ENCODE results near the gene MAPRE3.
A peak's percentile ranks its signal among the peaks of the same experiment; 100 is the strongest.

The MAPRE3 gene

DNA sequence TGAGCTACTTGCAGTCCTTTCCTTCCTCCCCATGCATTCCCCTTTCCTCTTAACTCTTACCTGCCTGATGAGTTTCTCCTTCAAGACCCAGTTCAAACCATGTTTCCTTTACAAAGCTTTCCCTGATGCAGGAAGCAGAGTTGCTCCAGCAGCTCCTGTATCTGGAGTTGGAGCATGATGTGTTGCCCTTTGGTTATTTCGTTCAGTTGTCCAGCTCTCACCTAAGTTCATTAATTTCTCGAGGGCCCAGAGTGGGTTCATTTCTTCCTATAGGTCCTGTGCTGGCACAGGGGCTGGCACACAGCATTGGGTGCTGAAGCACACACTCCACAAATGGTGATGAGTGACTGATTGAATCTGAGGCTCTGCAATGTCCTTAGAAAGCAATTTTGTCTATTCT, 39.3 kb downstream of the MAPRE3 start:
- Histone ChIP-seq H2AFZ (ENCODE audit: low read depth, low read length) (no peak overlapping the region), H3K18ac (ENCODE audit: low read depth in 1 of 2, low read length in 2 of 2) (peak overlapping the region in 1 of 2 experiments; percentile 73), H3K23ac (ENCODE audit: low read length in 2 of 2) (no peak overlapping the region), H3K79me1 (replicated peaks; ENCODE audit: low read length, poor library complexity, severe bottlenecking) (no peaks in the 10 kb centered on the region), H3K9ac (ENCODE audit: low read length) (no peak overlapping the region), H2BK120ac (ENCODE audit: low read depth, low read length) (no peak overlapping the region), H2AK5ac (ENCODE audit: low read length, severe bottlenecking) (peak overlapping the region; percentile 38), H2BK15ac (ENCODE audit: low read depth, poor library complexity, severe bottlenecking) (no peak overlapping the region), H2BK5ac (ENCODE audit: low read depth, low read length, poor library complexity, severe bottlenecking) (no peak overlapping the region), H3K27me3 (ENCODE audit: control insufficient read depth in 1 of 2, insufficient read depth in 1 of 2, low read length in 2 of 2) (peaks cover 0 to 14% of the 10 kb centered on the region in 2 experiments), H4K8ac (ENCODE audit: low read length) (no peak overlapping the region), H2BK12ac (ENCODE audit: low read length in 2 of 2) (peak overlapping the region in 1 of 2 experiments; percentile 46), H3K4me3 (ENCODE audit: insufficient read depth in 1 of 2, low read depth in 1 of 2, low read length in 2 of 2) (no peak overlapping the region), H4K91ac (ENCODE audit: low read length) (no peak overlapping the region), H3K4ac (ENCODE audit: low read depth in 1 of 2, low read length in 2 of 2) (peak overlapping the region in 1 of 2 experiments; percentile 76), H3K36me3 (ENCODE audit: control insufficient read depth in 1 of 2, insufficient read depth in 2 of 2, low read depth in 1 of 2, low read length in 2 of 2) (peaks cover 4% of the 10 kb centered on the region in 2 experiments), H3K9me3 (ENCODE audit: control insufficient read depth, low read length) (no peaks in the 10 kb centered on the region), H3K4me1 (ENCODE audit: control insufficient read depth, insufficient read depth, low read depth, low read length) (peaks cover 3% of the 10 kb centered on the region), H3K27ac (ENCODE audit: low read length, poor library complexity, severe bottlenecking) (no peak overlapping the region), H3K4me2 (ENCODE audit: low read length, poor library complexity, severe bottlenecking) (no peak overlapping the region), H3K14ac (ENCODE audit: low read length in 2 of 2) (no peak overlapping the region)
- 93% methylated on average over 2 of the region's 2 CpGs for WGBS
- no peak for DNase-seq

GRCh38 chr2:27010139-27010538, 39.7 kb downstream of the MAPRE3 start:
- no peak overlapping the region for H2AK5ac ChIP-seq (ENCODE audit: low read length, severe bottlenecking)
- H3K27ac ChIP-seq (ENCODE audit: low read length, poor library complexity, severe bottlenecking): no peak overlapping the region
- no peak overlapping the region for H3K4me3 ChIP-seq (ENCODE audit: insufficient read depth in 1 of 2, low read depth in 1 of 2, low read length in 2 of 2)
- no peak overlapping the region for H4K8ac ChIP-seq (ENCODE audit: low read length)
- H3K4ac ChIP-seq (ENCODE audit: low read depth in 1 of 2, low read length in 2 of 2): no peak overlapping the region
- H2BK5ac ChIP-seq (ENCODE audit: low read depth, low read length, poor library complexity, severe bottlenecking): no peak overlapping the region
- H2BK12ac ChIP-seq (ENCODE audit: low read length in 2 of 2): no peak overlapping the region
- no peaks in the 10 kb centered on the region for H3K9me3 ChIP-seq (ENCODE audit: control insufficient read depth, low read length)
- H3K23ac ChIP-seq (ENCODE audit: low read length in 2 of 2): no peak overlapping the region
- 45% methylated on average over 2 of the region's 3 CpGs for WGBS
- H2BK120ac ChIP-seq (ENCODE audit: low read depth, low read length): no peak overlapping the region
- no peaks in the 10 kb centered on the region for H3K79me1 ChIP-seq (replicated peaks; ENCODE audit: low read length, poor library complexity, severe bottlenecking)
- peaks cover 3% of the 10 kb centered on the region for H3K4me1 ChIP-seq (ENCODE audit: control insufficient read depth, insufficient read depth, low read depth, low read length)
- H2BK15ac ChIP-seq (ENCODE audit: low read depth, poor library complexity, severe bottlenecking): no peak overlapping the region
- H3K36me3 ChIP-seq (ENCODE audit: control insufficient read depth in 1 of 2, insufficient read depth in 2 of 2, low read depth in 1 of 2, low read length in 2 of 2): peaks cover 4% of the 10 kb centered on the region in 2 experiments
- no peak overlapping the region for H4K91ac ChIP-seq (ENCODE audit: low read length)
- H2AFZ ChIP-seq (ENCODE audit: low read depth, low read length): no peak overlapping the region
- no peak overlapping the region for H3K14ac ChIP-seq (ENCODE audit: low read length in 2 of 2)
- H3K18ac ChIP-seq (ENCODE audit: low read depth in 1 of 2, low read length in 2 of 2): no peak overlapping the region
- peak; percentile 25 for DNase-seq
- no peak overlapping the region for H3K9ac ChIP-seq (ENCODE audit: low read length)
- H3K27me3 ChIP-seq (ENCODE audit: control insufficient read depth in 1 of 2, insufficient read depth in 1 of 2, low read length in 2 of 2): peaks cover 0 to 14% of the 10 kb centered on the region in 2 experiments
- H3K4me2 ChIP-seq (ENCODE audit: low read length, poor library complexity, severe bottlenecking): no peak overlapping the region

- Histone ChIP-seq H3K9me3 (ENCODE audit: control insufficient read depth, low read length) (no peaks in the 10 kb centered on the region), H2BK120ac (ENCODE audit: low read depth, low read length) (no peak overlapping the region), H3K18ac (ENCODE audit: low read depth in 1 of 2, low read length in 2 of 2) (no peak overlapping the region), H3K14ac (ENCODE audit: low read length in 2 of 2) (no peak overlapping the region), H4K8ac (ENCODE audit: low read length) (no peak overlapping the region), H3K4ac (ENCODE audit: low read depth in 1 of 2, low read length in 2 of 2) (no peak overlapping the region), H3K27me3 (ENCODE audit: control insufficient read depth in 1 of 2, insufficient read depth in 1 of 2, low read length in 2 of 2) (peaks cover 0 to under 1% of the 10 kb centered on the region in 2 experiments), H3K4me3 (ENCODE audit: insufficient read depth in 1 of 2, low read depth in 1 of 2, low read length in 2 of 2) (no peak overlapping the region), H3K9ac (ENCODE audit: low read length) (no peak overlapping the region), H2AFZ (ENCODE audit: low read depth, low read length) (no peak overlapping the region), H3K36me3 (ENCODE audit: control insufficient read depth in 1 of 2, insufficient read depth in 2 of 2, low read depth in 1 of 2, low read length in 2 of 2) (peaks cover 4% of the 10 kb centered on the region in 2 experiments), H3K79me1 (replicated peaks; ENCODE audit: low read length, poor library complexity, severe bottlenecking) (peaks cover 3% of the 10 kb centered on the region), H2BK15ac (ENCODE audit: low read depth, poor library complexity, severe bottlenecking) (no peak overlapping the region), H3K27ac (ENCODE audit: low read length, poor library complexity, severe bottlenecking) (no peak overlapping the region), H2AK5ac (ENCODE audit: low read length, severe bottlenecking) (no peak overlapping the region), H3K23ac (ENCODE audit: low read length in 2 of 2) (no peak overlapping the region), H2BK12ac (ENCODE audit: low read length in 2 of 2) (no peak overlapping the region), H4K91ac (ENCODE audit: low read length) (no peak overlapping the region), H2BK5ac (ENCODE audit: low read depth, low read length, poor library complexity, severe bottlenecking) (no peak overlapping the region), H3K4me2 (ENCODE audit: low read length, poor library complexity, severe bottlenecking) (no peak overlapping the region), H3K4me1 (ENCODE audit: control insufficient read depth, insufficient read depth, low read depth, low read length) (peaks cover 8% of the 10 kb centered on the region)
- 99% methylated on average over 4 of the region's 4 CpGs for WGBS
- DNase-seq: no peak
Measured at GRCh38 chr2:27013738-27014137, 43.3 kb downstream of the MAPRE3 start.

DNA sequence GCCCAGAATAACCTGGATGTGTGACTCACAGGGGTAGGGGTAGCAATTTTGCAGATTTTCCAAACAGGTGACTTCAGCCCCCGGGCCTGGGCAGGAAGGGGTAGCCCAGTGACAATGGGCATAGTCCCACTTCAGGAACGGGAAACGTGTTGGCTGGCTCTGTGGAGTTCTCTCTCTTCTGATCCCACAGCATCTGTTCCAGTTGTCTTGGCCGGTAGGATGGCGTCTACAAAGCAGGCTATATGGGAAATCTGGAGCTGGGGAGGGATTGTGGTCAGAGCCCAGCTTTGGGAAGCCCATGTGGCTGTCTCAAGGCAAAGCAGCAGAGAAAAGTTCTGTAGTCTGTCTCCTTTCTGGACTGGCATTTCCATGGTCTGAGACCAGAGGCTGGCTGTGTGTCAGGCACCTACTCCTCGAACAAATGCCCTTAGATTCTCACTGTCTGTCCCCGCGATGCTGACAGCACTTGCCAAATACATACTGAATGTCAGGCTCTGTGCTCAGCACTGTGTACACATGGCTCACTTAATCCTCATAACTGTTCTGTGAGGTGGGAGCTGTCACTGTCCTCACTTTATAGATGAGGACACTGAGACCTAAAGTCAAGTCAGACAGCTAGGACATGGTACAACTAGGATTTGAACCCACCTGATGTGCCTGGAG, 44.5 kb downstream of the MAPRE3 start:
- peaks cover 4% of the 10 kb centered on the region in 2 experiments for H3K36me3 ChIP-seq (ENCODE audit: control insufficient read depth in 1 of 2, insufficient read depth in 2 of 2, low read depth in 1 of 2, low read length in 2 of 2)
- H3K4ac ChIP-seq (ENCODE audit: low read depth in 1 of 2, low read length in 2 of 2): peak overlapping the region; percentile 42 to 80
- no peak overlapping the region for H2BK15ac ChIP-seq (ENCODE audit: low read depth, poor library complexity, severe bottlenecking)
- H3K4me3 ChIP-seq (ENCODE audit: insufficient read depth in 1 of 2, low read depth in 1 of 2, low read length in 2 of 2): no peak overlapping the region
- no peak overlapping the region for H2AFZ ChIP-seq (ENCODE audit: low read depth, low read length)
- peak overlapping the region; percentile 59 for H4K8ac ChIP-seq (ENCODE audit: low read length)
- no peak for DNase-seq
- H3K14ac ChIP-seq (ENCODE audit: low read length in 2 of 2): peak overlapping the region in 1 of 2 experiments; percentile 0
- 92% methylated on average over 8 of the region's 8 CpGs for WGBS
- peaks cover 3% of the 10 kb centered on the region for H3K79me1 ChIP-seq (replicated peaks; ENCODE audit: low read length, poor library complexity, severe bottlenecking)
- H2BK12ac ChIP-seq (ENCODE audit: low read length in 2 of 2): peak overlapping the region; percentile 15 to 66
- H3K9me3 ChIP-seq (ENCODE audit: control insufficient read depth, low read length): no peaks in the 10 kb centered on the region
- H3K4me2 ChIP-seq (ENCODE audit: low read length, poor library complexity, severe bottlenecking): no peak overlapping the region
- peaks cover 8% of the 10 kb centered on the region for H3K4me1 ChIP-seq (ENCODE audit: control insufficient read depth, insufficient read depth, low read depth, low read length)
- peak overlapping the region in 1 of 2 experiments; percentile 16 for H3K23ac ChIP-seq (ENCODE audit: low read length in 2 of 2)
- H3K9ac ChIP-seq (ENCODE audit: low read length): peak overlapping the region; percentile 47
- no peak overlapping the region for H2AK5ac ChIP-seq (ENCODE audit: low read length, severe bottlenecking)
- H2BK5ac ChIP-seq (ENCODE audit: low read depth, low read length, poor library complexity, severe bottlenecking): no peak overlapping the region
- peak overlapping the region; percentile 67 for H2BK120ac ChIP-seq (ENCODE audit: low read depth, low read length)
- peak overlapping the region; percentile 15 to 75 for H3K18ac ChIP-seq (ENCODE audit: low read depth in 1 of 2, low read length in 2 of 2)
- H3K27ac ChIP-seq (ENCODE audit: low read length, poor library complexity, severe bottlenecking): no peak overlapping the region
- peak overlapping the region; percentile 87 for H4K91ac ChIP-seq (ENCODE audit: low read length)
- H3K27me3 ChIP-seq (ENCODE audit: control insufficient read depth in 1 of 2, insufficient read depth in 1 of 2, low read length in 2 of 2): no peaks in the 10 kb centered on the region

All from mesenchymal stem cell (in vitro differentiated cells and primary cell).